NCI-H1092 treated with DMSO at 0.1 percent for 48 hours (cell line): Measurements from ENCODE around the gene LRRN2.
A peak's percentile ranks its signal among the peaks of the same experiment; 100 is the strongest.

Source experiments
- DNase-seq: peaks from one replicate; lab custom pipeline; 2025; lab: John Stamatoyannopoulos, UW

LRRN2 gene

DNA sequence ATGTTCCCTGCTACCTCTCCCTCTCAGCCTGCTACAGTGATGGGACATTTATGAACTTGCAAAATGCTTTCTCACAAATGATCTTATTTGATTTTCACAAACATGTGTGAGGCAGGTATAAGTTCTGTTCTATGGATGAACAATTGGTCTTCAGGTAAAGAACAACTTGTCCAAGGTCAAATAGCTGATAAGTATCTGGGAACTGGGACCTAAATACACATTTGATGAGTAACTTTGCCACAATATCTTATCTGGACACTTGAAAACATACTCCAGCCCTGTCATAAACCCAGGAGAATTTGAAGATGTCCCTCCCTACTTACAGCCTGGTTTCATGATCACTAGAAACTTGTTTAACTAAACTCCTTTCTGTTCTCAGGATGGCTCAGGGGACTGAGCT lies 23.0 kb downstream of the LRRN2 start:
- DNase-seq = no peak

DNA sequence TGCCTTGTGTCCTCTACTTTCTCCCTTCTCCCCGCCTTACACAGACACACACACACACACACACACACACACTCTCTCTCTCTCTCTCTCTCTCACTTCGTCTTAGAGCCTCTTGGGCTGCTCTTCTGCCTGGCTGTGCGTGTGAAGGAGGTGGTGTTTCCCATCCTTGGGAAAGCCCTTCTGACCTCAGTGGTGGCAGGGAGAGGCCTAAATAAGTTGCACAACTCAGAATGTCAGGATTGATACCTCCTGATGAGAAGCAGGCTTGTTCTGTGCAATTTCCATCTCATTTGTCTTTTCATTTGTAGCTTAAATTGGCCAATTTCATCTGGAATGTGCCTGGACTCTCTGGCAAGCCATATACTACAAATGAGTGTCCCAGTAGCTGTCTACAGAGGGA lies 25.0 kb downstream of the LRRN2 start:
- no peak for DNase-seq

- DNase-seq = peak; percentile 77
Measured at GRCh38 chr1:204659056-204659455, 26.5 kb downstream of the LRRN2 start.

- DNase-seq = no peak
Measured at GRCh38 chr1:204658295-204658694, 27.2 kb downstream of the LRRN2 start.

DNA sequence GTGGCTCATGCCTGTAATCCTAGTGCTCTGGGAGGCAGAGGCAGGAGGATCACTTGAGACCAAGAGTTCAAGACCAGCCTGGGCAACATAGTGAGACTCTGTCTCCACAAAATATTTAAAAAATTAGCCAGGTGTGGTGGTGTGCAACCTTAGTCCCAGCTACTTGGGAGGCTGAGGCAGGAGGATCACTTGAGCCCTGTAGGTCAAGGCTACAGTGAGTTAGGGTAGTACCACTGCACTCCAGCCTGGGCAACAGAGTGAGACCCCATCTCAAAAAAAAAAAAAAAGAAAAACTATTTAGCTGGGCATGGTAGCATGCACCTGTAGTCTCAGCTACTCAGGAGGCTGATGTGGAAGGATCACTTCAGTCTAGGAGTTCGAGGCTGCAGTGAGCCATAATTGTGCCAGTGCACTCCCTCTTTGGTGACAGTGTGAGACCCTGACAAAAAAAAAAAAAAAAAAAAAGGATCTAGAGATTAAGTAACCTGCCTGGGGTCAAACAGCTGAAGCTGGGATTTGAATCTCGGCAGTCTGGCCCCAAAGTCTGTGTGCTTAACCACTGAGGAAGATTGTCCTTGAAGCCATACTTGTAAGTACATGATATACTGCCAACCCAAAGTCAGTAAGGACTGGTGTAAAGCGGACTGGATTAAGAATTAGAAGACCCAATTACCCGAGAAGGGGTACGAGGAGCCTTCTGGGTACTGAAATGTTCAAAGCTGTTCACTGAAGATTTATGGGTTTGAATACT lies 31.8 kb downstream of the LRRN2 start:
- DNase-seq = no peak

DNA sequence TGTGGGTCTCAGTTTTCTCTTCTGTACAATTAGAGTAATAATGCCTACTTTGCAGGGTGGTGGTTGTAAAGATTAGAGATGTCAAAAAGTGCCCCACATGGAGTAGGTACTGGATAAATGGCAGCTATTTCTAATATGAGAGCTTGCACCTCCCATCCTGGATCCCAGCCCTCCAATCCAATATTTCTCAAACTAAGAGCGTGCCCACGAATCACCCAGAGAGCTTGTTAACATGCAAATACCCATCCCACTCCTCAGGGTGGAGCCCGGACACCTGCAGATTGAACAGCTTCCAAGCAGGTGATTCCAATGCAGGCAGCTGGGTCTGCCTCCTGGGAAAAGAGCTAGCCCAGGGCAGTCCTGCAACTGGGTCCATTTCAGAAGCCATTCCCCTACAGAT lies 33.0 kb downstream of the LRRN2 start:
- peak; percentile 23 for DNase-seq

DNA sequence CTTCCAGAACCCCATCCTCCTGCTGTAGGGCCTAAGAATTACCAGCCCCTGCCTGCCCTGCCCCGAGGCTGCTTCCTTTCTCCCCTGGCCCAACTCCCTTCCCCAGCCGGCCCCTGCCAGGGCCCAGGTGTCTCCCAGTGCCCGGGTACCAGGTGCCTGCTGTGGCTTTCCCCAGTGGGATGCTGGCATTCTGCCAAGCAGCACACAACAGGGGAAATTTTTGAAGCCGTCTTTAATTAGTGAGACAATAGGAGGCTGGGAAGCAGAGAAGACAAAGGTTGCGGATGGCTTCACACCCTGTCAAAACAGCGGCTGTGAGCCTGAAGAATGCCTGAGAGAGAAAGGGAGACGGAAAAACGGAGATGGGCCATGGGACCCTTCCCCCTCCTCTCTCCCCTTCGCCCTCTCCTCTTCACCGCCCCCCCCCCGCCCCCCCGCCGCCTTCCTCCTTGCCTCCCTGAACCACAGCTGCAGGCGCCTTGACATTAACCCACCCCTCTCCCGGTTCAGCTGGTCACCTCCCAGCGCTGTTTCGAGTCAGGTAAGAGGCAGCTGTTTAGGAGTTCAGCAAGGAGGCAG lies 33.6 kb downstream of the LRRN2 start:
- DNase-seq = peak; percentile 75

GRCh38 chr1:204650911-204651570 lies 34.5 kb downstream of the LRRN2 start:
- DNase-seq = peak; percentile 43

DNA sequence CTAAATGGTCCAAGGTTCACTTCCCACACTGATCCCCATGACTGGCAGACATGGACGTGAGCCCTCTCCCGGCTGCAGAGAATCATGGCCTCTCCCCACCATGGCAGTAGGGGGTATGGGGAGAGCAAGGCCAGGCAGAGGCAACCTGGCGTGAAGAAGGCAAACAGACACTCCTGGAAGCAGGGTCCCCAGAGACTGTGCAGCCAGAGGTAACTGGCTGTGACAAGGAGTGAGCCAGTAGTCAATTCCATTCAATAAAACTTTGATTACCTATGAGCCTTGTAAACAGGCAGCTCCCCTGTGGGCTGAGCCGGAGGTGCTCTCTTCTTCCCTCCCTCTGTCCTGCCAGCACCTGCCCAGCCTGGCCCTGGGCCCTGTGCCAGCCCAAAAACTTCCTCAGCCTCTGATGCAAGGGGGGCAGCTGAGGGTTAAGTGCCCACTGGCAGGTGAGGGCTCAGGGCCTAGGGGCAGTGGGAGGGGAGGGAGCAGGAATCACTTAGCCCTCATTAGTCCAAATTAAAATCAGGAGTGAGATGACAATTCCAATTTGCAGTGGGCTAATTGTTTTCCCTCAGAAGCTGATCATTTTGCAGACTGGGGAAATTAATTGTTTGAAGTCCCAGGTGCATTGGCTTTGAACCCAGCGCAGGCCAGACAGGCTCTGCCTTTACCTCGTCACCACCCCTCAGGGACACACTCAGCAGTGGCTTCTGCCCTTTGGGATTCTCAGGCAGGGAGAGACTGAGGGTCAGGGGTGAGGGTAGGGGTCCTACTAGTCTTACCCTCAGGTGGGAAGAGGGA lies 35.6 kb downstream of the LRRN2 start:
- DNase-seq = peak; percentile 98

DNA sequence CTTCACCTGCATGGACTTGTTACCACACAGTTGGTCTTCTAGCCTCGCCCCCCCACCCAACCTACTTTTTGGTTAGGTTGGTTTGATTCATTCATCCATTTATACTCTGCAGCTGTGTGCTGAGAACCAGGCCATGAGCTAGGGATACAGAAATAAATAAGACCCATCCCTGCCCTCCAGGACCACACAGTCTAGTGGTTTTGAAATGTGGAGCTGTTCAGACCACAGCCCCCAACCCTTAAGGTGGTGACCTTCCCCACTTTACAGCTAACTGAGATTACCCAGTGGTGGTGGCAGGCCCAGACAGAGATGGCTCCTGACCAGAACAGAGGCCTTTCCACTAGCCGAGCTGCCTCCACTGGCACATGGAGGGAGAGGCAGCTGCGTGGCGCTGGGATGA lies 37.0 kb downstream of the LRRN2 start:
- DNase-seq = no peak

DNA sequence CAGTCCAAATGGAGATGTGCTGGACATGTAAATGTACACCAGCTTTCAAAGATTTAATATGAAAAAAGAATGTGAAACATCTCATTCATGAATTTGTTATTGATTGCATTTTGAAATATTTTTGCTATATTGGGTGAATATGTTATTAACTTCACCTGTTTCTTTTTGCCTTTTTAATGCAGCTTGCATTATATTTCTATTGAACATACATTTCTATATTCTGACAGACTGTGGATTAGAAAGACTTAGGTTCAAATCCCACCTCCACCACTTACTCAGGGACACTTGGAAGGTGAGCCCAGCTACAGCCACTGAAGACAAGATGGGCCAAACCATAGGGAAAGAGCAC lies 37.8 kb downstream of the LRRN2 start:
- DNase-seq = no peak

DNA sequence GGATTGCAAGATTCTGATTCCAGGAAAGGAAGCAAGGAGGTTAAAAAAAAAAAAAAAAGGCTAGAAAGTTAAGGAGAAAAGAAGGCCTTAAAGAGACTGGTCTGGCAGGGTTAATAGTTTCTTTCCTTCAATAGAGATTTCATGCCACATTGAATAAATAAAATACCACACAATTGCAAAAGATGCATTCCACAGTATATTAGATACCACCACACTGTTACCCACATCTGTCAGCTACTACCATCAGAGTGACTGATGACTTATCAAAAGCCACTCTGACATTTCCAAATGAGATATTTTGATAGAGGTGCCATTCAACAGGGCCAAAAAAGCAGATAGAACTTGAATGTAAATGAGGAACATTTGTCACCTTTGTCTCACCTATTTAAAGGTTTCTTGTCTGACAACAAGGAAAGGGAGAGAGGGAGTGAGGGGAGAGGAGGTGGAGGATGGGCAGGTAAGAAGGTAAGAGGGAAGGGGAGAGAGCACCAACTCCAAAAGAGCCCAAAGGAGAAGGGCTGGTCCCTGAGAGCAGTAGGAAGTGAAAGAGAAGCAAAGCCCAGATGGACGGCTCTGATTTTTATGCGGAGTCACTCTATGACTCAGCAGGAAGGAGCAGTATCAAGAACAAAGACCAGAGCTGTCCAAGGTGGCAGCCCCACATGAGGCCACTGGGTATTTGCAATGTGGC lies 38.3 kb downstream of the LRRN2 start:
- no peak for DNase-seq

- DNase-seq = no peak
Measured at GRCh38 chr1:204645666-204646065, 39.9 kb downstream of the LRRN2 start.

- DNase-seq = no peak
Measured at GRCh38 chr1:204645251-204645650, 40.3 kb downstream of the LRRN2 start.

- DNase-seq = no peak
Measured at GRCh38 chr1:204643503-204643902, 42.0 kb downstream of the LRRN2 start.

DNA sequence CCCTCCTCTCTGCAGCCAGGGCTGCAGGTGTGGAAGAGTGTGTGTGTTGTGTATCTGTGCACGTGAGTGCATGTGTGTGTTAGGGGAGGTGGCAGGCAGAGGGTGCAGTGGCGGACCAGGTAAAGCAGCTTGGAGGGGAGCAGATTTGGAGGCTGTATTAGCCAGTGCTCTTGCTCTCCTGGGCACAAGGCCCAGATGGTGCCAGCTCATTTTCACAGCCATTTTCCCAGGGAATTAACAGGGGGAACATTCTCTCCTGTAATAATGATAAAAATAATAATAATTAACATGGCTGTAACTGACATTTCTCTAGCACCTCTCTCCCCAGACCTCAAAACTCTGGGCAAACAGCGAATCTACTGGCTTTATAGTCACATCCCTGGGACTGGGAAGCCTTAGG lies 43.6 kb downstream of the LRRN2 start:
- DNase-seq = peak; percentile 47

DNA sequence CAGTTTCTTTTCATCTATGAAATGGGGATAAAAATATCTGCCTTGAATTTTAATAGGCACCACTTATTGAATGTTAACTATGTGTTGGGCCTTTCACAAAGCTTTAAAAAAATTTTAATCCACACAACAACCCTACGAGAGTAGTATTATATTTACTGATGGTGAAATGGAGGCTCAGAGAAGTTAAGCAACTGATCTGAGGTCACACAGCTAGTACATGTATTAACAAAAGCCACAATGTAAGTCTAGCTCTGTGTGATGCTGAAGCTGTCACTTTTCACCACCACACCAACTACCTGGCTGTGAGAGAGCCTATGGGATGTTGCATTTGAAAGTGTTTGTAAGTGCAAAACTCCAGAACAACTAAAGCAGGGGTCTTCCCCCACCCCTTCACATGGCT lies 44.1 kb downstream of the LRRN2 start:
- DNase-seq = no peak

DNA sequence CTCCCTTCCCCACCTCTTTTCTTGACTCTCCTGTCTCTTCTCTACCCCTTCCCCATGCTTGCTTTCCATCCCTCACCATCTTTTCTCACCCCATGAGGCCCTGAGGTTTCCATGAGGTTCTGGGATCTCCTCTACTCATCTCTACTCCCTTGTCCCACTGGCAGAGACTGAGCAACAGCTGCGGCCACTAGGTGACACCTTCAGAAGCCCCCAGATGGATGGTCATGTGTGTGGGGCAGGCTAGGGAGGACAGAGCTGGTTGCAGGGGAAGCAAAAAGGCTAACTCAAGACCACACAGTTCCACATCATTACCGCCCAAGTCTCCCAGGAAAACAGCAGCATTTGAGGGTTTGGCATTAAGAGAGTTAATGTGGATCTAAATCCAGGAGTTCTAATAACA lies 45.0 kb downstream of the LRRN2 start:
- no peak for DNase-seq

- peak; percentile 95 for DNase-seq
Measured at GRCh38 chr1:204634260-204634910, 51.2 kb downstream of the LRRN2 start.

- peak; percentile 94 for DNase-seq
Measured at GRCh38 chr1:204633665-204634064, 51.9 kb downstream of the LRRN2 start.

- peak; percentile 43 for DNase-seq
Measured at GRCh38 chr1:204630132-204630905, 55.2 kb downstream of the LRRN2 start.
